GM21360 (cell line): ENCODE results near the gene TTC39C.

Source experiments
- ATAC-seq: cut with Tn5 transposase; IDR thresholded peaks from one replicate; pipeline ENCODE4 v1.9.1; 2021; ENCODE audit warnings: mild to moderate bottlenecking, moderate library complexity; ENCODE audit not compliant: unreplicated experiment

Gene TTC39C

DNA sequence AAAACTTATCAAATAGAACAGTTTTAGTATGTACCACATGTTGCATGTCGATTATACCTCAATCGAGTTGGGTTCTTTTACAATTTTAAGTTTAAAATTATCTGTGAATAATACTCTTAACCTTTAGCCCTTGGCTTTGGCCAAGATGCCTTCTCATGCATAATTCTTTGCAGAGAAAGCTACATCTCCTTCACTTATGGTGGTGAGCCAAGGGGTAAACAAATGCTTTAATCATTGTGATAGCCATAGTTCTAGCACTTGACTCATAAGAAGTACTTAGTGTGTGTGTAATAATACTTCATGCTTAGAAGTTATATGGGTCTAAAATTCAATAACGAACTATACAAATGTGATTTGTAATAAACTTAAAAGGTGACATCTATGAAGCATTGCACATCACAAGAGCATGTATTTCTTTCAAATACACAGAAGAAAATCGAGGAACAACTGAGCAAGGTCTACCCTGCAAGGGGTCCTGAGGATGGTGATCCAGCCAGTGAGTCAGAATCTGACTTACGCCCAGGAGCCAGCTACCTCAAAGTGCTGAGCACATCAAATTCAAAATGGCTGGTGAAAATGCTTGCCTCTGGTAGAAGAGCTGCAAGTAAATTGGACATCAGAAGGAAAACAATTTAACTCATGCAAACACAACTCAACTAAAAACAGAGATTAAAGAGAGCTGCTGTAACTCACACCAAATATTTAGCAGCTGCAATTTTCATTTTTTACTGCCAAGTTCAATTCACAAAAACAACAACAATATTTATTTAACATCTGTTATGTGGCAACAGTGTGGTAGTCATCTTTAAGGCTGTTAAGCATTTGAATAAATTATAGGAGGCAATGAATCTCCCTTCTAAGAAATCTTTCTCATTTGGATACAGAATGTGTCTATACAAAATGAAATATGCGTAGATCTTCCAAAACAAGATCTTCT is 23.8 kb upstream of the TTC39C start:
- no peak for ATAC-seq

DNA sequence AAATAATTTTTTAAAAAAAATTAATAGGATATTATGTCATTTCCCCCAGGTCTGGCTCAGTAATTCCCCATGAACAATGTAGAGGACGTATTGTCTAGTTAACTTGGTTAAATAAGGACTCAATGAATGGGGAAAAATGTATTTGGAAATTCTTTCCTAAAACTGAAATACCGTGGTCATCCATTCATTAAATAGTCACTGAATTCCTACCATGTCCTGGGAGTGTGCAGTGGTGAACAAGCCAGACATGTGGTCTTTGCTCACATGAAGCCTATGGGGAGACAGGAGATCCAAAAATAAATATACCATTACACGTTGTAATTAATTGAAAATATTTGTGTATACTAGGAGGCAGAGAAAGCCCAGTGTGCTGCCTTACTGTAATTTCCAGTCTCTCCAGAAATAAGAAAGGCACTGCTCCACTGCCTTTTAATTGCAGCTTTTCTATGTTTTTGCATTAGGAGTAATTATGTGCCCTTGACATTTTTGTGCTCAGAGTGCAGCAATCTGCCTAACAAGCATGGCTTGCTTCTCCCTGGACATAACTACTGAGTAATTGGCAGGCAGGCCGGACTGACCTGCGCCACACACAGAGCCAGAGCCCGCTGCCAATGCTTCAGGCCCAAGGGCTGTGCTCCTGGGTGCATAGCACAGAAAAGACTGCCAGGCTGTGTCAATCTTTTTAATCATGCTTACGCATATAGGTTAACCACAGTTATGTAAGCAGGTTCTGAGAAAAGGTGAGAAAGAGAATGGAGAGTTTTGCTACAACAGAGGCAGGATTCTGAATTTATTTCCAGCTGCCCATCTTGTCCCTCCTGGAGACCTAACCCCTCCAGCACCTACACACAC is 22.2 kb upstream of the TTC39C start:
- no peak for ATAC-seq

- ATAC-seq: no peak
Observed at GRCh38 chr18:23992941-23993280, 21.6 kb upstream of the TTC39C start.

- ATAC-seq: peak; percentile 39
Observed at GRCh38 chr18:23994361-23994902, 20.1 kb upstream of the TTC39C start.

DNA sequence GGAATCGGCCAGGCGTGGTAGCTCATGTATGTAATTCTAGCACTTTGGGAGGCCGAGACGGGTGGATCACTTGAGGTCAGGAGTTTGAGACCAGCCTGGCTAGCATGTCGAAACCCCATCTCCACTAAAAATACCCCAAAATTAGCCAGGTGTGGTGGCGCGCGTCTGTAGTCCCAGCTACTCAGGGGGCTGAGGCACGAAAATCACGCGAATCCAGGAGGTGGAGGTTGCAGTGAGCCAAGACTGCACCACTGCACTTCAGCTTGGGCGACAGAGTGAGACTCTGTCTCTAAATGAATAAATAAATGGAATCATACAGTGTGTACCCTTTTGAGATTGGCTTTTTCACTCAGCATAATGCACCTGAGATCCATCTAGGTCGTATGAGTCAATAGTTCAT is 19.4 kb upstream of the TTC39C start:
- peak; percentile 17 for ATAC-seq

DNA sequence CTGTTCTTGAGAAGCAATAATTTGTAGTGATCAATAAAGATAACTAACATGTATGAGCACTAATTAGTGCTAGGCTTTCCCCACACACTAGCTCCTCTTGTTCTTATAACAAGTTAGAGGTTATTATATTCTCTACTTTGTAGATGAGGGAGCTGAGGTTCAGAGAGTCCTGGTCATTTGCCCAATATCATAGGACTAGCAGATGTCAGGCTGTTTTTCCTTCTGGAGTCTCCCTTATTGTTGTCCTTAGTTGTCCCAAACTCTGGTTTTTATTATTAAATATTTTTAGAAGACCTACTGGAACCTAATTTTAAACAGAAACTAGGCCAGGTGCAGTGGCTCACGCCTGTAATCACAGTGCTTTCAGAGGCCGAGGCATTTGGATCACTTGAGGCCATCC is 16.5 kb upstream of the TTC39C start:
- ATAC-seq: no peak

DNA sequence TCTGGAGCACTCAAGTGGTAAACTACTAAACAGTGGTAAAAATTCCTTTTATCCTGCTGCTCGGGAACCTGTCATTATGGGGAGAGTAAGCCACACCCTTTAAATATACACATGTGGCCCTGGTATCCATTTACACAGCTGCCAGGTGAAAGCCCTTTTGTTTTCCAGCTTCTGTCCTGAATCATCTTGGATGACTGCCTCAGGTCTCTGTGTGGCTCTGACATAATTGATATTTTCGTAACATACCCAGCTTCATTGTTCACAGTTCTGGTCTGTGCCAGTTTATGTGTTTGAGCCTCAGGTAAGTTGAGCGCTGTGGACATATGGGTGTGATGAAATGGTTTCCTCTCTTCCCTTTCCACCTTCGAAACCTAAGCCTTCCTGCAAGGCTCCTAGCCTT is 15.7 kb upstream of the TTC39C start:
- ATAC-seq: no peak

- ATAC-seq: no peak
Observed at GRCh38 chr18:24000613-24001490, 13.7 kb upstream of the TTC39C start.

DNA sequence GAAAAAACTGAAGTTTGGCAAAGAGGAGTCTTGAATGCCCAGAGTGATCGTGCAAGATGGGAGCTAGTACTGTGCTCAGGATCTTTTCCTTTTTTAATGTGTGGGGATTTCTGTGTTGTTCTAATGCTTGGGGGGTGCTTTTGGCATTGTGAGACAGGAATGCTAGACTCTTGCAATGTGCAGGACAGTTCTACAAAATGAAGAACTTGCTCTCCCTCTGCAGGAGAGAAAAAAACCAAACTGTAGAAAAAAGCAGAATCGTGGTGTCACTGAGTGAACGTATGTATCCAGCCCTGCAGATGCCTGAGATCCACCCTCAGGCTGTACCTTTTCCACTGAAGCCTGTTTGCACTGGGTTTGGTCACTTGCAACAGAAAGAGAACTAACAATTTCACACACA is 12.1 kb upstream of the TTC39C start:
- ATAC-seq: no peak

GRCh38 chr18:24003288-24003687 is 11.3 kb upstream of the TTC39C start:
- no peak for ATAC-seq

DNA sequence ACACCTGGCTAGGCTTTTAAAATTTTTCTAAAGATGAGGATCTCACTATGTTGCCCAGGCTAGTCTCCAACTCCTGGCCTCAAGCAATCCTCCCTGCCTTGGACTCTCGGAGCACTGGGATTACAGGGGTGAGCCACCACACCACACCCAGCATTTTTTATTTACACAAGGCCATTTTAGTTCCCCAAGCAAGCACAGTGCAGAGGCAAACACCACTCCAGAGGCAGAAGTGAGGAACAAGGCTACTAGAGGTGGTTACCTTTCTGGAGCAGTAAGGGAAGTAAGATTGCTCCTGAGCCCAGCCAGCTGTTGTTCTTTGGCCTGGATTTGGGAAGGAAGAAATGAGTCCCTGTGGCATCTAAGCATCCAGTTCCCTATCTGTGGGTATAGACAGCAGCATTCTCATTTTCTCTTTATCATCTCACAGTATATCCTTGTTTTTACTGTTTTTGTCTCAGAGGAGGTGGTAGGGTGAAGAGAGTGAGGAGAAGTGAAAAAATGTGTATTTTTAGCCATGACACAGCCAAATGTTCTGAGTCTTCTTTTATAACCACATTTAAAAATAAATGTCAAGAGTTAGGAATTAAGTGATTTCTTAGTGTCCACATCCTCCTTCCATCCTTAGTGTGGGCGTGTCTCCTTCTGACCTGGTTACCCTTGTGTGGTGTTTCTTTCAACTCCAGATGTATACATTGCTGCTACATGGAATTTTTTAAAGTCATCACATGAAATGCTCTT is 10.5 kb upstream of the TTC39C start:
- ATAC-seq: no peak

DNA sequence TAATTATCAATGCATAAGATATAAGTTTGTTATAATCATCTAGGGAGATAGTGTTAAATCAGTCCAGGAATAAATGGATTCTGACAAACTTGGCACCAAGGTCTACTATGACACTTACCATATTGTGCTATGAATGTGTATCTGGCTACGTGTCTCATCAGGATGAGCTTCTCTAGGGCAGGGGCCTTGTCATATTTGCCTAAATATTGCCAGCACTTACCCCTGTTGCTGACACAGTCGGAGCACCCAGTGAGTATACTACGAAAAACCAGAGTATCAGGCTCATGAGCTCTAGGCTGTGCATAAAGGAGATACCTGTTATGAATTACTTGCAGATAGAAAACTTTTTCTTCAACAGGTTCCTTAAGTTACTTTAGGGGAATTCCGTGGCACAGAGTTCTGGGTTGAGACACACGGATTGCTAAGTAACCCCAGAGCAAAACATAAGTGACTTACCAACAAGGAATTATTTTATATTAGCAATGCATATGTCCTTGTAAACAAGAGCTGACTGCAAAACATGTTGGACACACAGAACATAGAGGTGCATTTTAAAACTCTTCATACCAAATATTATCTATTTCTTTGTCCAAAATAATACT is 7.7 kb upstream of the TTC39C start:
- no peak for ATAC-seq

GRCh38 chr18:24009246-24009645 is 5.3 kb upstream of the TTC39C start:
- ATAC-seq: no peak

GRCh38 chr18:24009651-24010333 is 4.8 kb upstream of the TTC39C start:
- peak; percentile 55 for ATAC-seq

- no peak for ATAC-seq
Observed at GRCh38 chr18:24010673-24011072, 3.9 kb upstream of the TTC39C start.

- ATAC-seq: no peak
Observed at GRCh38 chr18:24011123-24011917, 3.2 kb upstream of the TTC39C start.

DNA sequence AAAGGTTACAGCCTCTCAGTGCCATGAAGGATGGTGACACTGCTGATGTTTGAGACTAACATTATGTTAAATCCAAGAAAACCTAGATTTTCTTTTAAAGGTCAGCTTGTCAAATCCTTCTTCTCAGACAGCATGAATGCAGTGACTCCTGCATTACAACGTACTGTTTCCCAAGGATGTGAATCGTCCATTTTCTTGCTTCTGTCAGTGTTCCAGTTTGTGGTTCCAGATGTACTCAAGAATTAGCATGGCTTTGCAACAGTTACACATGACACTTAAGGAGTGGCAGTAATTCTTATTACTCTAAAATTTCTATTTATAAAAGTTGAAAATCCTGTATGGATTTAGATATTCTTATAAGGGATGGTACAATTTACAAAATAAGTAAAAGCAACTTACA is 1.5 kb upstream of the TTC39C start:
- ATAC-seq: no peak

DNA sequence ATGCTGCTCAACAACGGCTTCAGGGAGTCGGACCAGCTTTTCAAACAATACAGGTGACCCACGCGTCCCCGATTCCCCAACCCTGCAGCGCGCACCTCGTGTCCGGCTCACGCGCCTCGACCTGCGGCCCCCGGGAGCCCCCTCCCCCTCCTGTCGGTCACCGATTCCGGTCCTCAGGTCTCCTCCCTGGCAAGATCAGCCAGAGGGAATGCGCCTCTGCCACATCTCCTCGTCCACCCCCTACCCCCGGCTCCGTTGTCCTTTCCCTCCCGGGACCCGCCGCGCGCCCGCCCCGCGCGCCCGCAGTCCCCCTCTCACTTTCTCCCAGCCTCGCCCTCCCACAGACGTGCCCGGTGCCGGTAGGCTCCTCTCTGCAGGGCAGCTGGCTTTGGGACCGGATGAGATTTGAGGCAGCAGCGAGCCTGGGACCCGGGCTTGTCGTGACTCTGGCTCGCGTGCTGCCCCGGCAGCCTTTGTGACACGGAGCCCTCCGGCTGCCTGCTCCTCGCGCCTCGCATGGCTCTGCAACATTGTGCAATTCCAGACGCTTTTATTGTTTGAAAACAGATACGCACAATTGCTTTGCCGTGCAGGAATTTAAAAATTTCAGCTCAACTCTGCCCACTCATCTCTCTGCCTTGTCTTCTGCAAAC is 558 bp downstream of the TTC39C start:
- ATAC-seq: no peak
